SK-N-SH treated with all-trans-retinoic acid at 6 μM for 48 hours (cell line): ENCODE data around the gene PTCH1.

ENCODE experiments used
- CREB5 ChIP-seq: fragments of 250-450 bp; sonication (Bioruptor Pico); IDR thresholded peaks from 2 replicates; pipeline ENCODE4 v1.5.1; 2020; ENCODE audit warnings: low read depth, mild to moderate bottlenecking, moderate library complexity
- GLIS3 ChIP-seq: fragments of 250-450 bp; sonication (Bioruptor Pico); IDR thresholded peaks from 2 replicates; pipeline ENCODE4 v1.5.0; 2020; ENCODE audit warnings: mild to moderate bottlenecking, moderate library complexity
- ISL1 ChIP-seq: fragments of 250-450 bp; sonication (Bioruptor Pico); IDR thresholded peaks from 2 replicates; pipeline ENCODE4 v2.1.2; 2022; ENCODE audit warnings: mild to moderate bottlenecking, moderate library complexity
- PATZ1 ChIP-seq: fragments of 250-450 bp; sonication (Bioruptor Pico); IDR thresholded peaks from 2 replicates; pipeline ENCODE4 v1.8.0; 2020; ENCODE audit warnings: mild to moderate bottlenecking, moderate library complexity, borderline replicate concordance
- POU6F1 ChIP-seq: fragments of 250-450 bp; sonication (Bioruptor Pico); IDR thresholded peaks from 2 replicates; pipeline ENCODE4 v1.8.0; 2021; ENCODE audit warnings: low read depth, mild to moderate bottlenecking, moderate library complexity, borderline replicate concordance
- PPARA ChIP-seq: fragments of 250-450 bp; sonication (Bioruptor Pico); IDR thresholded peaks from 2 replicates; pipeline ENCODE4 v1.5.0; 2020; ENCODE audit warnings: mild to moderate bottlenecking, borderline replicate concordance
- RARB ChIP-seq: fragments of 250-450 bp; sonication (Bioruptor Pico); IDR thresholded peaks from 2 replicates; pipeline ENCODE4 v1.8.0; 2021; ENCODE audit warnings: mild to moderate bottlenecking, moderate library complexity
- TCF4 ChIP-seq: fragments of 250-450 bp; sonication (Bioruptor Pico); IDR thresholded peaks from 2 replicates; pipeline ENCODE4 v1.8.0; 2021; ENCODE audit warnings: mild to moderate bottlenecking, moderate library complexity, borderline replicate concordance
- ZC3H10 ChIP-seq: fragments of 250-450 bp; sonication (Bioruptor Pico); IDR thresholded peaks from 2 replicates; pipeline ENCODE4 v1.5.1; 2021; ENCODE audit warnings: mild to moderate bottlenecking, moderate library complexity

GRCh38 chr9:95411054-95411892 is 105.5 kb downstream of the PTCH1 start:
- TF ChIP-seq ZC3H10 (CRISPR knock-in tag) (no peak), PATZ1 (CRISPR knock-in tag) (no peak), CREB5 (CRISPR knock-in tag) (no peak), POU6F1 (no peak), RARB (no peak), PPARA (CRISPR knock-in tag) (no peak), TCF4 (CRISPR knock-in tag) (no peak), ISL1 (CRISPR knock-in tag) (no peak), GLIS3 (no peak)
